ENCODE measurements around the gene PIBF1. TPM values are rescaled to one million over a fixed set of nuclear protein-coding genes. Genes with fewer than 3 reads are reported as not detected.
"Not testable (repeated sequence)": the region's sequence is repeated elsewhere in the genome, so short reads cannot be mapped to it uniquely, and the experiment has no call there.

PIBF1 gene
- total RNA-seq, 1 donor = 25.7 TPM

- Histone ChIP-seq H3K9me3 (ENCODE audit: low read depth, low read length) (no peaks in the 10 kb centered on the region), H3K27me3 (ENCODE audit: insufficient read depth, low read length) (no peaks in the 10 kb centered on the region), H3K4me1 (ENCODE audit: insufficient read depth, low read length) (peaks cover 3% of the 10 kb centered on the region), H3K4me3 (ENCODE audit: low read length) (no peak overlapping the region)
These were observed 22.4 kb downstream of the PIBF1 start for GRCh38 chr13:72804301-72804700.

GRCh38 chr13:72805676-72806346, 23.9 kb downstream of the PIBF1 start:
- Histone ChIP-seq H3K27me3 (ENCODE audit: insufficient read depth, low read length) (no peaks in the 10 kb centered on the region), H3K4me1 (ENCODE audit: insufficient read depth, low read length) (peaks cover 3% of the 10 kb centered on the region), H3K4me3 (ENCODE audit: low read length) (no peak overlapping the region), H3K9me3 (ENCODE audit: low read depth, low read length) (no peaks in the 10 kb centered on the region)

GRCh38 chr13:72806514-72806913, 24.6 kb downstream of the PIBF1 start:
- H3K4me1 ChIP-seq (ENCODE audit: insufficient read depth, low read length); H3K4me3 ChIP-seq (ENCODE audit: low read length): not testable (repeated sequence)

GRCh38 chr13:72808917-72809500, 27.1 kb downstream of the PIBF1 start:
- H3K4me1 ChIP-seq (ENCODE audit: insufficient read depth, low read length) = peaks cover 3% of the 10 kb centered on the region
- H3K27me3 ChIP-seq (ENCODE audit: insufficient read depth, low read length) = no peaks in the 10 kb centered on the region
- H3K9me3 ChIP-seq (ENCODE audit: low read depth, low read length) = no peaks in the 10 kb centered on the region
- no peak overlapping the region for H3K4me3 ChIP-seq (ENCODE audit: low read length)

More at GRCh38 chr13:72806514-72806913, 24.6 kb downstream of the PIBF1 start:
- not testable (repeated sequence) for H3K9me3 ChIP-seq (ENCODE audit: low read depth, low read length); H3K27me3 ChIP-seq (ENCODE audit: insufficient read depth, low read length)

- no peaks in the 10 kb centered on the region for H3K27me3 ChIP-seq (ENCODE audit: insufficient read depth, low read length)
- no peaks in the 10 kb centered on the region for H3K9me3 ChIP-seq (ENCODE audit: low read depth, low read length)
- H3K4me3 ChIP-seq (ENCODE audit: low read length) = no peak overlapping the region
- no peaks in the 10 kb centered on the region for H3K4me1 ChIP-seq (ENCODE audit: insufficient read depth, low read length)
These were observed 38.4 kb downstream of the PIBF1 start for GRCh38 chr13:72820156-72820897.

- no peak overlapping the region for H3K4me3 ChIP-seq (ENCODE audit: low read length)
- no peaks in the 10 kb centered on the region for H3K9me3 ChIP-seq (ENCODE audit: low read depth, low read length)
- H3K27me3 ChIP-seq (ENCODE audit: insufficient read depth, low read length) = no peaks in the 10 kb centered on the region
- H3K4me1 ChIP-seq (ENCODE audit: insufficient read depth, low read length) = no peaks in the 10 kb centered on the region
These were observed 39.0 kb downstream of the PIBF1 start for GRCh38 chr13:72820898-72821279.

GRCh38 chr13:72823081-72823480, 41.1 kb downstream of the PIBF1 start:
- H3K9me3 ChIP-seq (ENCODE audit: low read depth, low read length) = no peaks in the 10 kb centered on the region
- no peaks in the 10 kb centered on the region for H3K4me1 ChIP-seq (ENCODE audit: insufficient read depth, low read length)
- no peaks in the 10 kb centered on the region for H3K27me3 ChIP-seq (ENCODE audit: insufficient read depth, low read length)
- H3K4me3 ChIP-seq (ENCODE audit: low read length) = no peak overlapping the region

GRCh38 chr13:72823724-72824123, 41.8 kb downstream of the PIBF1 start:
- Histone ChIP-seq H3K4me1 (ENCODE audit: insufficient read depth, low read length) (no peaks in the 10 kb centered on the region), H3K27me3 (ENCODE audit: insufficient read depth, low read length) (no peaks in the 10 kb centered on the region), H3K9me3 (ENCODE audit: low read depth, low read length) (no peaks in the 10 kb centered on the region), H3K4me3 (ENCODE audit: low read length) (no peak overlapping the region)

GRCh38 chr13:72834601-72835000, 52.7 kb downstream of the PIBF1 start:
- no peaks in the 10 kb centered on the region for H3K9me3 ChIP-seq (ENCODE audit: low read depth, low read length)

GRCh38 chr13:72839831-72840426, 58.0 kb downstream of the PIBF1 start:
- no peaks in the 10 kb centered on the region for H3K27me3 ChIP-seq (ENCODE audit: insufficient read depth, low read length)
- no peaks in the 10 kb centered on the region for H3K9me3 ChIP-seq (ENCODE audit: low read depth, low read length)
- H3K4me1 ChIP-seq (ENCODE audit: insufficient read depth, low read length) = no peaks in the 10 kb centered on the region
- no peak overlapping the region for H3K4me3 ChIP-seq (ENCODE audit: low read length)

More at GRCh38 chr13:72834601-72835000, 52.7 kb downstream of the PIBF1 start:
- H3K27me3 ChIP-seq (ENCODE audit: insufficient read depth, low read length) = no peaks in the 10 kb centered on the region
- no peak overlapping the region for H3K4me3 ChIP-seq (ENCODE audit: low read length)
- H3K4me1 ChIP-seq (ENCODE audit: insufficient read depth, low read length) = no peaks in the 10 kb centered on the region

- Histone ChIP-seq H3K4me1 (ENCODE audit: insufficient read depth, low read length) (no peaks in the 10 kb centered on the region), H3K27me3 (ENCODE audit: insufficient read depth, low read length) (no peaks in the 10 kb centered on the region), H3K4me3 (ENCODE audit: low read length) (no peak overlapping the region), H3K9me3 (ENCODE audit: low read depth, low read length) (no peaks in the 10 kb centered on the region)
These were observed 61.1 kb downstream of the PIBF1 start for GRCh38 chr13:72842991-72843390.

GRCh38 chr13:72845148-72845547, 63.2 kb downstream of the PIBF1 start:
- not testable (repeated sequence) for H3K4me3 ChIP-seq (ENCODE audit: low read length); H3K4me1 ChIP-seq (ENCODE audit: insufficient read depth, low read length); H3K27me3 ChIP-seq (ENCODE audit: insufficient read depth, low read length); H3K9me3 ChIP-seq (ENCODE audit: low read depth, low read length)

- Histone ChIP-seq H3K4me3 (ENCODE audit: low read length) (no peak overlapping the region), H3K4me1 (ENCODE audit: insufficient read depth, low read length) (no peaks in the 10 kb centered on the region), H3K27me3 (ENCODE audit: insufficient read depth, low read length) (no peaks in the 10 kb centered on the region), H3K9me3 (ENCODE audit: low read depth, low read length) (no peaks in the 10 kb centered on the region)
These were observed 67.6 kb downstream of the PIBF1 start for GRCh38 chr13:72849571-72849970.

- Histone ChIP-seq H3K9me3 (ENCODE audit: low read depth, low read length) (no peaks in the 10 kb centered on the region), H3K4me3 (ENCODE audit: low read length) (no peak overlapping the region), H3K27me3 (ENCODE audit: insufficient read depth, low read length) (no peaks in the 10 kb centered on the region), H3K4me1 (ENCODE audit: insufficient read depth, low read length) (no peaks in the 10 kb centered on the region)
These were observed 69.2 kb downstream of the PIBF1 start for GRCh38 chr13:72850959-72851677.

- Histone ChIP-seq H3K4me1 (ENCODE audit: insufficient read depth, low read length) (no peaks in the 10 kb centered on the region), H3K4me3 (ENCODE audit: low read length) (no peak overlapping the region), H3K27me3 (ENCODE audit: insufficient read depth, low read length) (no peaks in the 10 kb centered on the region), H3K9me3 (ENCODE audit: low read depth, low read length) (no peaks in the 10 kb centered on the region)
These were observed 69.7 kb downstream of the PIBF1 start for GRCh38 chr13:72851678-72852014.

Data from mononuclear cell (primary cell).